COR-L47 (cell line): ENCODE results near the gene DAZAP2.
"Not testable (repeated sequence)": the region's sequence is repeated elsewhere in the genome, so short reads cannot be mapped to it uniquely, and the experiment has no call there.

Experiments used
- DNase-seq: peaks from one replicate; lab custom pipeline; 2025; lab: John Stamatoyannopoulos, UW

The DAZAP2 gene

GRCh38 chr12:51217133-51217967 lies 21.3 kb upstream of the DAZAP2 start:
- DNase-seq: no peak

GRCh38 chr12:51217968-51218606 lies 20.5 kb upstream of the DAZAP2 start, which contains the start of gene POU6F1:
Gene POU6F1, minus strand, starts transcription at chr12:51218062. Its CDS starts 11,226 bp downstream, at chr12:51206836.
- peak; percentile 31 for DNase-seq

- no peak for DNase-seq
Observed at GRCh38 chr12:51218607-51219161, 19.9 kb upstream of the DAZAP2 start.

GRCh38 chr12:51219322-51219721 lies 19.3 kb upstream of the DAZAP2 start:
- no peak for DNase-seq

GRCh38 chr12:51219857-51220256 lies 18.8 kb upstream of the DAZAP2 start:
- DNase-seq: not testable (repeated sequence)

- peak; percentile 73 for DNase-seq
Observed at GRCh38 chr12:51222461-51222860, 16.2 kb upstream of the DAZAP2 start.

- no peak for DNase-seq
Observed at GRCh38 chr12:51224625-51225024, 14.0 kb upstream of the DAZAP2 start.

GRCh38 chr12:51225234-51225633 lies 13.4 kb upstream of the DAZAP2 start:
- no peak for DNase-seq

- DNase-seq: no peak
Observed at GRCh38 chr12:51225771-51226170, 12.9 kb upstream of the DAZAP2 start.

- DNase-seq: not testable (repeated sequence)
Observed at GRCh38 chr12:51227112-51227511, 11.5 kb upstream of the DAZAP2 start.

GRCh38 chr12:51227962-51228361 lies 10.7 kb upstream of the DAZAP2 start:
- DNase-seq: no peak

GRCh38 chr12:51229116-51229809 lies 9.4 kb upstream of the DAZAP2 start:
- no peak for DNase-seq

- no peak for DNase-seq
Observed at GRCh38 chr12:51232642-51233041, 6.0 kb upstream of the DAZAP2 start.

GRCh38 chr12:51234530-51234929 lies 4.1 kb upstream of the DAZAP2 start:
- no peak for DNase-seq

- DNase-seq: no peak
Observed at GRCh38 chr12:51238037-51238509, 553 bp upstream of the DAZAP2 start.

GRCh38 chr12:51240971-51241370 lies 2.3 kb downstream of the DAZAP2 start:
- DNase-seq: no peak

GRCh38 chr12:51242120-51242519 lies 3.5 kb downstream of the DAZAP2 start:
- DNase-seq: no peak

- no peak for DNase-seq
Observed at GRCh38 chr12:51242876-51243275, 4.2 kb downstream of the DAZAP2 start.

- no peak for DNase-seq
Observed at GRCh38 chr12:51244269-51244668, 5.6 kb downstream of the DAZAP2 start.

GRCh38 chr12:51245476-51246253 lies 7.0 kb downstream of the DAZAP2 start:
- DNase-seq: no peak

- no peak for DNase-seq
Observed at GRCh38 chr12:51246254-51246853, 7.7 kb downstream of the DAZAP2 start.
